ENCODE data around the gene AMHR2. TPM values are rescaled to one million over a fixed set of nuclear protein-coding genes. Genes with fewer than 3 reads are reported as not detected.
"Not testable (repeated sequence)": the region's sequence is repeated elsewhere in the genome, so short reads cannot be mapped to it uniquely, and the experiment has no call there.

The AMHR2 gene
- total RNA-seq, 1 donor = not detected

DNA sequence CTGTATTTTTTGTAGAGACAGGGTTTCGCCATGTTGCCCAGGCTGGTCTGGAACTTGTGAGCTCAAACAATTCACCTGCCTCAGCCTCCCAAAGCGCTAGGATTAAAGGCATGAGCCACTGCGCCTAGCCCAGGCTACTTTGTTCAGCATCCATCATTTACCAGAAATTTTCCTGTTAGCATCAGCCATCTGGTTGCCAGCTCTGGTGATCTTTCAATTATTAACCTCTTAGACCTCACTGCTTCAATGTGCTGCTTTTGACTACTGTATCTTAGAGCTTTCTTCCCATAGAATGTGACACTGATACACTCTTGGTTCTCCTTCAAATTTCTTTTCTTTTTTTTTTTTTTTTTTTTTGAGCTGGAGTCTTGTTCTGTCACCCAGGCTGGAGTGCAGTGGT lies 5.4 kb upstream of the AMHR2 start:
- no peak for DNase-seq (ENCODE audit: low read depth)
- H3K4me3 ChIP-seq (ENCODE audit: low read depth, low read length) = no peak overlapping the region
- TF ChIP-seq, protein P1, sequence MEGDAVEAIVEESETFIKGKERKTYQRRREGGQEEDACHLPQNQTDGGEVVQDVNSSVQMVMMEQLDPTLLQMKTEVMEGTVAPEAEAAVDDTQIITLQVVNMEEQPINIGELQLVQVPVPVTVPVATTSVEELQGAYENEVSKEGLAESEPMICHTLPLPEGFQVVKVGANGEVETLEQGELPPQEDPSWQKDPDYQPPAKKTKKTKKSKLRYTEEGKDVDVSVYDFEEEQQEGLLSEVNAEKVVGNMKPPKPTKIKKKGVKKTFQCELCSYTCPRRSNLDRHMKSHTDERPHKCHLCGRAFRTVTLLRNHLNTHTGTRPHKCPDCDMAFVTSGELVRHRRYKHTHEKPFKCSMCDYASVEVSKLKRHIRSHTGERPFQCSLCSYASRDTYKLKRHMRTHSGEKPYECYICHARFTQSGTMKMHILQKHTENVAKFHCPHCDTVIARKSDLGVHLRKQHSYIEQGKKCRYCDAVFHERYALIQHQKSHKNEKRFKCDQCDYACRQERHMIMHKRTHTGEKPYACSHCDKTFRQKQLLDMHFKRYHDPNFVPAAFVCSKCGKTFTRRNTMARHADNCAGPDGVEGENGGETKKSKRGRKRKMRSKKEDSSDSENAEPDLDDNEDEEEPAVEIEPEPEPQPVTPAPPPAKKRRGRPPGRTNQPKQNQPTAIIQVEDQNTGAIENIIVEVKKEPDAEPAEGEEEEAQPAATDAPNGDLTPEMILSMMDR (IDR thresholded peaks at IDR 0.05; ENCODE audit: insufficient read depth, low read length) = no peak

DNA sequence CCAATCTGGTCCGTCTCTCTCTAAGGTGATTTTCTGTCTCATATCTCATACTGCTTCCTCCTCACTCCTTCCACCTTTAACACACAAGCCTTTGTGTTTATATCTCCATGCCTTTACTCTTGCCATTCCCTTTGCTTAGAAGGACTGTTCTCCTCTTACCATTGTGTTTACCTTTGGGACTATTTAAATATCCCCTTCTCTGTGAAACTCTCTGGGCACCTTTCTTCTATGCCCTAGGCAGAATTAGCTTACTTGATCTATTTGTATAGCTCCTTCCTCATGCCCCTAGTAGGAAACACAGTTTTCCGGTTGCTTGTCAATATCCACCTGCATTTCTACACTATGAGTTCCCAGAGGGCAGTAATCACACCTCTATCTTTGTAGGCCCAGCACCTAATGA lies 3.9 kb upstream of the AMHR2 start:
- no peak for DNase-seq (ENCODE audit: low read depth)
- TF ChIP-seq, protein P1 (IDR thresholded peaks at IDR 0.05; ENCODE audit: insufficient read depth, low read length) = no peak

DNA sequence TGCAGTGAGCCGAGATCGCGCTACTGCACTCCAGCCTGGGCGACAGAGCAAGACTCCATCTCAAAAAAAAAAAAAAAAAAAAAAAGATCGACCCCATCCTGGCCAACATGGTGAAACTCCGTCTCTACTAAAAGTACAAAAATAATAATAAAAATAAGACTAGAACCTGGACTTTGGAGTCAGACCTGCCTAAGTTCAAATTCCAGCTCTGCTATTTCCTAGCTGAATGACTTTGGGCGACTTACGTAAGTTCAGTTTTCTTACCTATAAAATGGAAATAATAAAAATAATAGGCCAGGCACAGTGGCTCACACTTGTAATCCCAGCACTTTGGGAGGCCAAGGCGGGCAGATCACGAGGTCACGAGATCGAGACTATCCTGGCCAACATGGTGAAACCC lies 1.4 kb upstream of the AMHR2 start:
- DNase-seq (ENCODE audit: low read depth); H3K4me3 ChIP-seq (ENCODE audit: low read depth, low read length): not testable (repeated sequence)

More for the DNA sequence above, 3.9 kb upstream of the AMHR2 start:
- H3K4me3 ChIP-seq (ENCODE audit: low read depth, low read length) = no peak overlapping the region

DNA sequence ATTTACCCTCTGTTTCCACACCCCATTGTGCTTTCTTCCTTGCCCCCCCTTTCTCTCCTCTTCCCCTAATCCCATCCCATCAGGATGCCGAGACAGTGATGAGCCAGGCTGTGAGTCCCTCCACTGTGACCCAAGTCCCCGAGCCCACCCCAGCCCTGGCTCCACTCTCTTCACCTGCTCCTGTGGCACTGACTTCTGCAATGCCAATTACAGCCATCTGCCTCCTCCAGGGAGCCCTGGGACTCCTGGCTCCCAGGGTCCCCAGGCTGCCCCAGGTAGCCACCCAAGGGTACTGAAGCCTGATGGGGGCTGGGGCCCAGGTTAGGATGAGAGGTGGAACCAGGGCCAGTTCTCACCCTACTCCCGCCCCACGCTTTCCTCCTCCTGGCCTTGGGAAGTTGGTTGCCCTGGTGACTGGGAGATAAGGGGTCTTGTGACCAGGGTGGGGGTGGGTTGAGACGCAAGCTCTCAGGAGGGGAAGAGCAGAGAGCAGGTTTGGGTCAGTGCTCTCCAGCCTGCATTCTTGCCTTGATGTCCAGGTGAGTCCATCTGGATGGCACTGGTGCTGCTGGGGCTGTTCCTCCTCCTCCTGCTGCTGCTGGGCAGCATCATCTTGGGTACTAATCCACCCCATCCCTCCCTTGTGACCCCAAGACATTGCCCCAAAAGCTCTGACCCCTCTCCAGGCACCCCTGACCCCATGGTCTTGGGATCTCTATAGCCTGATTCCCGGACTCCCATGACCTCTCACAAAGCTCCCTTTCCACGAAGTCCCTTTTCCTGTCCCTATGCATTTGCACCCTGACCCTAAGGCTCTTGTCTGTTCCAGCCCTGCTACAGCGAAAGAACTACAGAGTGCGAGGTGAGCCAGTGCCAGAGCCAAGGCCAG lies 1.2 kb downstream of the AMHR2 start:
- no peak overlapping the region for H3K4me3 ChIP-seq (ENCODE audit: low read depth, low read length)
- DNase-seq (ENCODE audit: low read depth) = no peak
- TF ChIP-seq, protein P1 (IDR thresholded peaks at IDR 0.05; ENCODE audit: insufficient read depth, low read length) = no peak

DNA sequence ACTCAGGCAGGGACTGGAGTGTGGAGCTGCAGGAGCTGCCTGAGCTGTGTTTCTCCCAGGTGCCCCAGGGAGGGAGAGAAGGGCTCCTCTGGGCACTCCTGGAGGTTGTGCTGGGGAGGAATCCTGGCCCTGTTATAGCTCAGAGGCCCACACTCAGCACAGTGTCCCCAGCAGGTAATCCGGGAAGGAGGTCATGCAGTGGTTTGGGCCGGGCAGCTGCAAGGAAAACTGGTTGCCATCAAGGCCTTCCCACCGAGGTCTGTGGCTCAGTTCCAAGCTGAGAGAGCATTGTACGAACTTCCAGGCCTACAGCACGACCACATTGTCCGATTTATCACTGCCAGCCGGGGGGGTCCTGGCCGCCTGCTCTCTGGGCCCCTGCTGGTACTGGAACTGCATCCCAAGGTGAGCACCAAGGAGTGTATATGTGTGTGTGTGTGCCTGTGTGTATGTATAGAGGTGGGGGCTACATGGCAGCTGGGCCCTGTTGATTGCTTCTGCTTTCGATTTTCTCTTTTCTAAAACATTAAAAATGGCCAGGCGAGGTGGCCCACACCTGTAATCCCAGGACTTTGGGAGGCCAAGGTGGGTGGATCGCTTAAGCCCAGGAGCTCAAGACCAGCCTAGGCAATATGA lies 2.0 kb downstream of the AMHR2 start:
- DNase-seq (ENCODE audit: low read depth) = no peak
- no peak overlapping the region for H3K4me3 ChIP-seq (ENCODE audit: low read depth, low read length)
- TF ChIP-seq, protein P1 (IDR thresholded peaks at IDR 0.05; ENCODE audit: insufficient read depth, low read length) = no peak

DNA sequence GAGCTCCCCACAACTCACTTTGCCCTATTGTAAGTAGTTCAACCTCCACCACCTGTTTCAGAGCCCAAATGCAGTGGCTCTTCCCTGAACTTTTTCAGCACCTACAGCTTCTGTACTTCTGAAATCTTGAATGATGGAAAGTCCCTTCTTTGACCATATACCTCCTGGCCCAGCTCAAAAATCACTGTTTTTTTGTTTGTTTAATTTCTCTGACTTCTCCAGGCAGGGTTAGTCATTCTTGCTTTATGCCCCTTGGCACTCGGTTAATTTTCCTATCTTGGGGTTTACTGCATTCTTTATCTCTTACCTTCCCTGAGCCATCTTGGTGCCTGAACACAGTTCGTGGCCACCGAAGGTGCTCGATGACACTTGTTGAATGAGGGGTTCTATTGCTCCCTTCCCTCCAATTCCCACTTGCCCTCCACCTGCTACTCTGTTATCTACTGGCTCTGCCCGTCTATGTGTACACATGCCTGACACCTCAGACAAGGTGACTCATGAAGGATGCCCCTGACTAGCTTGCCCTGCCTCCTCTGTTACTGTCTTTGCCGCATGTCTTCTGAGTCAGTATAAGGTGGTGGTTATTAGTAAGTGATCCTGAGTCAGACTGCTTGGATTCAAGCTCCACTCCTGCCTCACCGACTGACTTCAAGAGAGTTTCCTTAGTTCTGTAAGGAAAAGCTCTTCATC lies 4.4 kb downstream of the AMHR2 start:
- H3K4me3 ChIP-seq (ENCODE audit: low read depth, low read length) = no peak overlapping the region
- TF ChIP-seq, protein P1 (IDR thresholded peaks at IDR 0.05; ENCODE audit: insufficient read depth, low read length) = no peak
- DNase-seq (ENCODE audit: low read depth) = peak; percentile 70

DNA sequence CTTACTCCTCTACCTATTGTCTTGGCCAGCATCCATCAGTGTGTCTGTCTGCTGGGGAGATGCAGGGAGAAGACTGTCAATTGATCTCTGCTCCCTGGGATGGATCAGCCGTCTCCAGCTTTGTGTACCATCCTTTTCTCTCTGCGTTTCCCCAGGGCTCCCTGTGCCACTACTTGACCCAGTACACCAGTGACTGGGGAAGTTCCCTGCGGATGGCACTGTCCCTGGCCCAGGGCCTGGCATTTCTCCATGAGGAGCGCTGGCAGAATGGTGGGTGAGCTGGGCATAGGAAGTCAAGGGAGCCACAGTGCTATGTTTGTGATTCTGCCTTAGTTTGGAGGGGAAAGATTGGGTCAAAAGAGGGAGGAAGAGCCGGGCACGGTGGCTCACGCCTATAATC lies 5.1 kb downstream of the AMHR2 start:
- no peak overlapping the region for H3K4me3 ChIP-seq (ENCODE audit: low read depth, low read length)
- TF ChIP-seq, protein P1 (IDR thresholded peaks at IDR 0.05; ENCODE audit: insufficient read depth, low read length) = no peak
- no peak for DNase-seq (ENCODE audit: low read depth)

Data from fibroblast of the aortic adventitia (primary cell).